Esophagus squamous epithelium (tissue), 5 donors: ENCODE data around the gene CACNA2D3. TPM values are rescaled to one million over a fixed set of nuclear protein-coding genes. Genes with fewer than 3 reads are reported as not detected.

Experiments
- DNase-seq: peaks from one replicate; lab custom pipeline; 2025; lab: John Stamatoyannopoulos, UW
- H3K27ac ChIP-seq, 4 donors: fragments of 200-600 bp; sonication (generic); one replicate each; pipeline ENCODE4 v1.5.1; 2016 to 2019; ENCODE audit warnings: mild to moderate bottlenecking in 1 of 4
- H3K27me3 ChIP-seq, 4 donors: fragments of 200-600 bp; sonication (generic); 1 replicate in 3 of 4; 2 replicates in 1 of 4; pipeline versions ENCODE4 v1.5.1 to v1.6.0; 2017 to 2021; ENCODE audit warnings: antibody characterized with exemption in 1 of 4
- H3K36me3 ChIP-seq, 3 donors: fragments of 200-600 bp; sonication (generic); one replicate each; pipeline ENCODE4 v1.5.1; 2016 to 2019
- H3K4me1 ChIP-seq, 3 donors: fragments of 200-600 bp; sonication (generic); one replicate each; pipeline ENCODE4 v1.5.1; 2017 to 2019
- H3K4me3 ChIP-seq, 4 donors: fragments of 200-600 bp; sonication (generic); 1 replicate in 3 of 4; 2 replicates in 1 of 4; pipeline ENCODE4 v1.5.1; 2016 to 2019; ENCODE audit warnings: mild to moderate bottlenecking in 2 of 4, moderate library complexity in 1 of 4
- H3K9me3 ChIP-seq, 3 donors: fragments of 200-600 bp; sonication (generic); one replicate each; pipeline ENCODE4 v1.5.1; 2016 to 2019
- POLR2A ChIP-seq, 4 donors: fragments of 450-650 bp; IDR thresholded peaks; one replicate each; pipeline ENCODE4 v1.6.1; 2017; ENCODE audit warnings: antibody characterized with exemption in 4 of 4, mild to moderate bottlenecking in 4 of 4, moderate library complexity in 3 of 4
- WGBS, 2 donors: methylation state at CpG; one replicate each; pipeline ENCODE4 v1.1.5; 2018; 5-methylcytosine and 5-hydroxymethylcytosine counted together
- intact Hi-C: fragments of 100-400 bp; cut with DNase I; formaldehyde crosslinking; loops from one replicate; pipeline ENCODE4 v1.15.0; 2022
- total RNA-seq, 4 donors: library from RNA; depleted of rRNA; stranded (reverse); fragments of >200 nt; gene quantifications; one replicate each; pipeline ENCODE4 v1.1.0, GENCODE V29; 2016
- TF ChIP-seq, protein P1 (sequence below), 6 experiments: fragments of 450-650 bp in 4 of 6; fragments of 200-600 bp in 2 of 6; sonication (generic) in 2 of 6; IDR thresholded peaks; one replicate each; pipeline ENCODE4 v1.5.1; 2016 to 2019; ENCODE audit warnings: antibody characterized with exemption in 6 of 6, mild to moderate bottlenecking in 4 of 6, moderate library complexity in 4 of 6
- donor health status: DM: yes; HTN: yes; CAD: no.

Gene CACNA2D3
- total RNA-seq, 4 donors from 2014 or later, result 1.2 to 7.1 (median 5.1) TPM

DNA sequence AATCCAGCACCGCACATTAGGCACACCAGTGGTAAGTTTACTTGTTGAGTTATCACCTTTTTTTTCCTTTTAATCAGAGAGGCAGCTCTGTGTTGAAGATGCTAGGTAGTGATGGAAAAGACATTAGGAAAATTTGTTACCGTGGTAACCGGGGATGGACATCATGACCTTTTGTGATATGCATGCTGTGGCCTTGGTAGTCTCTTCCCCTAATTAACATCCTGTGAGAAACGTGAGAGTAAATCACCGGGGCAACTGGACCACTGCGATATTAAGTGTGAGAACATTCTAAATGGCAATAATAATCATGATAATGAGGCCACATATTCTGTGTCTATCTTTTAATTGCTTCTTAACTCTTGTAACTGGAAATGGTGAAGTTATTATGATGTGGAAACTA, 362.0 kb downstream of the CACNA2D3 start:
- H3K9me3 ChIP-seq, result no peaks in the 10 kb centered on the region
- intact Hi-C loops, result no loop called here
- DNase-seq, result no peak

GRCh38 chr3:54486317-54486716, 364.0 kb downstream of the CACNA2D3 start:
- H3K27me3 ChIP-seq, result no peaks in the 10 kb centered on the region
- no peaks in the 10 kb centered on the region for H3K9me3 ChIP-seq
- H3K4me3 ChIP-seq, result no peak overlapping the region
- no peak overlapping the region for H3K27ac ChIP-seq
- 53 to 58% methylated on average over 1 of the region's 1 CpG for WGBS, 2 donors
- intact Hi-C loops, result no loop called here
- DNase-seq, result no peak
- no peaks in the 10 kb centered on the region for H3K4me1 ChIP-seq
- TF ChIP-seq POLR2A (IDR thresholded peaks at IDR 0.05), result no peak
- TF ChIP-seq, protein P1, sequence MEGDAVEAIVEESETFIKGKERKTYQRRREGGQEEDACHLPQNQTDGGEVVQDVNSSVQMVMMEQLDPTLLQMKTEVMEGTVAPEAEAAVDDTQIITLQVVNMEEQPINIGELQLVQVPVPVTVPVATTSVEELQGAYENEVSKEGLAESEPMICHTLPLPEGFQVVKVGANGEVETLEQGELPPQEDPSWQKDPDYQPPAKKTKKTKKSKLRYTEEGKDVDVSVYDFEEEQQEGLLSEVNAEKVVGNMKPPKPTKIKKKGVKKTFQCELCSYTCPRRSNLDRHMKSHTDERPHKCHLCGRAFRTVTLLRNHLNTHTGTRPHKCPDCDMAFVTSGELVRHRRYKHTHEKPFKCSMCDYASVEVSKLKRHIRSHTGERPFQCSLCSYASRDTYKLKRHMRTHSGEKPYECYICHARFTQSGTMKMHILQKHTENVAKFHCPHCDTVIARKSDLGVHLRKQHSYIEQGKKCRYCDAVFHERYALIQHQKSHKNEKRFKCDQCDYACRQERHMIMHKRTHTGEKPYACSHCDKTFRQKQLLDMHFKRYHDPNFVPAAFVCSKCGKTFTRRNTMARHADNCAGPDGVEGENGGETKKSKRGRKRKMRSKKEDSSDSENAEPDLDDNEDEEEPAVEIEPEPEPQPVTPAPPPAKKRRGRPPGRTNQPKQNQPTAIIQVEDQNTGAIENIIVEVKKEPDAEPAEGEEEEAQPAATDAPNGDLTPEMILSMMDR (IDR thresholded peaks at IDR 0.05), result no peak
- no peaks in the 10 kb centered on the region for H3K36me3 ChIP-seq

More for the DNA sequence above, 362.0 kb downstream of the CACNA2D3 start:
- no peaks in the 10 kb centered on the region for H3K4me1 ChIP-seq
- H3K4me3 ChIP-seq, result no peak overlapping the region
- no peaks in the 10 kb centered on the region for H3K27me3 ChIP-seq
- TF ChIP-seq POLR2A (IDR thresholded peaks at IDR 0.05), result no peak
- TF ChIP-seq, protein P1 (IDR thresholded peaks at IDR 0.05), result no peak
- WGBS, 2 donors, result 91 to 92% methylated on average over 6 of the region's 6 CpGs
- no peak overlapping the region for H3K27ac ChIP-seq
- no peaks in the 10 kb centered on the region for H3K36me3 ChIP-seq

DNA sequence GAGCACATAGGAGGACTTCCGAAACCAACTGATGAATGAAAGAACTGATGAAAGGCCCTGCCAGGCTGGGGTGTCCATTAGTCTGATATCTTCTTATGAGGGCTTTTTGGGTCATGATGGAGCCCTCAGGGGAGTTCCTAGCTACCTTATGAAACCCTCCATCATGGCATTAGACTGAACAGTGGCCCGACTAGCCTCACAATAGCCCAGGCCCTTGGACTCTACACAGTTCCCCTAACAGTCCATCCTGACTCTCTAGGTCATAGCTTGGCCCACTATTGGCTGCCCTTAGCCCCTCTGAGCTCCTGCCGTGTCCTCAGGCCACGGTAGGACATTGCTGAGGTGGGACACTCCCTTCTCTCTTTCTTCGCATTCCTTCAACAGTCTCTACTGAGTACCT, 365.9 kb downstream of the CACNA2D3 start:
- no peak overlapping the region for H3K27ac ChIP-seq

GRCh38 chr3:54494209-54494608, 371.9 kb downstream of the CACNA2D3 start:
- H3K4me3 ChIP-seq, result no peak overlapping the region
- DNase-seq, result no peak
- WGBS, 2 donors, result 82 to 89% methylated on average over 4 of the region's 4 CpGs
- peaks cover 0 to 7% (median 0%) of the 10 kb centered on the region in 3 donors for H3K9me3 ChIP-seq
- no peaks in the 10 kb centered on the region for H3K4me1 ChIP-seq
- no peak overlapping the region for H3K27ac ChIP-seq
- intact Hi-C loops, result no loop called here
- H3K36me3 ChIP-seq, result no peaks in the 10 kb centered on the region
- TF ChIP-seq, protein P1 (IDR thresholded peaks at IDR 0.05), result no peak
- no peak for TF ChIP-seq POLR2A (IDR thresholded peaks at IDR 0.05)
- no peaks in the 10 kb centered on the region for H3K27me3 ChIP-seq

More for the DNA sequence above, 365.9 kb downstream of the CACNA2D3 start:
- DNase-seq, result no peak
- no peaks in the 10 kb centered on the region for H3K9me3 ChIP-seq
- 93 to 96% methylated on average over 4 to 5 of the region's 5 CpGs for WGBS, 2 donors
- H3K4me1 ChIP-seq, result no peaks in the 10 kb centered on the region
- no peaks in the 10 kb centered on the region for H3K36me3 ChIP-seq
- no peak overlapping the region for H3K4me3 ChIP-seq
- TF ChIP-seq, protein P1 (IDR thresholded peaks at IDR 0.05), result no peak
- TF ChIP-seq POLR2A (IDR thresholded peaks at IDR 0.05), result no peak
- no peaks in the 10 kb centered on the region for H3K27me3 ChIP-seq
- intact Hi-C loops, result no loop called here

- no peaks in the 10 kb centered on the region for H3K27me3 ChIP-seq
- H3K4me1 ChIP-seq, result no peaks in the 10 kb centered on the region
- TF ChIP-seq, protein P1 (IDR thresholded peaks at IDR 0.05), result no peak
- TF ChIP-seq POLR2A (IDR thresholded peaks at IDR 0.05), result no peak
- WGBS, 2 donors, result 78 to 91% methylated on average over 3 of the region's 3 CpGs
- H3K36me3 ChIP-seq, result no peaks in the 10 kb centered on the region
- intact Hi-C loops, result no loop called here
- H3K9me3 ChIP-seq, result no peaks in the 10 kb centered on the region
- H3K4me3 ChIP-seq, result no peak overlapping the region
- H3K27ac ChIP-seq, result no peak overlapping the region
- DNase-seq, result no peak
Measured at GRCh38 chr3:54506603-54507002, 384.3 kb downstream of the CACNA2D3 start.
